GM19238 (cell line): ENCODE measurements around the gene DNPH1.

Experiments
- DNase-seq: peaks from one replicate; pipeline ENCODE4 v3.0.0; 2011; ENCODE audit warnings: low spot score; ENCODE audit not compliant: insufficient read length

The DNPH1 gene

GRCh38 chr6:43228951-43229802 is at the start of gene DNPH1:
TSS of gene DNPH1 (minus strand) at chr6:43229481. CDS start at chr6:43229456, 25 bp downstream.
- peak; percentile 79 for DNase-seq

- no peak for DNase-seq
These were observed 49.3 kb upstream of the DNPH1 start for GRCh38 chr6:43278524-43279078.

- no peak for DNase-seq
These were observed 48.6 kb upstream of the DNPH1 start for GRCh38 chr6:43277643-43278523.

GRCh38 chr6:43277306-43277642 is 48.0 kb upstream of the DNPH1 start:
- no peak for DNase-seq

GRCh38 chr6:43276577-43277305 is 47.5 kb upstream of the DNPH1 start:
- DNase-seq = no peak

GRCh38 chr6:43275801-43276576 is 46.7 kb upstream of the DNPH1 start:
- DNase-seq = no peak

GRCh38 chr6:43274916-43275597 is 45.8 kb upstream of the DNPH1 start:
- peak; percentile 61 for DNase-seq

- no peak for DNase-seq
These were observed 45.0 kb upstream of the DNPH1 start for GRCh38 chr6:43274127-43274915.

GRCh38 chr6:43273707-43274106 is 44.4 kb upstream of the DNPH1 start:
- DNase-seq = no peak

- DNase-seq = no peak
These were observed 42.7 kb upstream of the DNPH1 start for GRCh38 chr6:43271944-43272343.

- DNase-seq = no peak
These were observed 42.0 kb upstream of the DNPH1 start for GRCh38 chr6:43271103-43271815.

GRCh38 chr6:43269273-43270007 is 40.2 kb upstream of the DNPH1 start:
- DNase-seq = no peak

GRCh38 chr6:43268782-43269272 is 39.5 kb upstream of the DNPH1 start:
- DNase-seq = no peak

- DNase-seq = no peak
These were observed 39.0 kb upstream of the DNPH1 start for GRCh38 chr6:43268355-43268700.

- DNase-seq = no peak
These were observed 38.5 kb upstream of the DNPH1 start for GRCh38 chr6:43267619-43268354.

- DNase-seq = no peak
These were observed 36.3 kb upstream of the DNPH1 start for GRCh38 chr6:43265564-43265963.

GRCh38 chr6:43264599-43265145 is 35.4 kb upstream of the DNPH1 start:
- no peak for DNase-seq
